DND-41 (cell line): Measurements from ENCODE around the gene TMED1.

Experiments used
- ATAC-seq: fragments of 200-7000 bp; cut with Tn5 transposase; 3 replicates; pipeline ENCODE4 v1.9.1; 2021; ENCODE audit warnings: low read depth; ENCODE audit not compliant: insufficient read depth
- DNase-seq: peaks from one replicate; pipeline ENCODE4 v3.0.0-alpha.2; 2020
- H2AFZ ChIP-seq: 2 replicates; pipeline ENCODE4 v1.6.0; 2012; ENCODE audit warnings: low read depth, low read length
- H3K27ac ChIP-seq: 2 replicates; pipeline ENCODE4 v1.5.1; 2012; ENCODE audit warnings: low read length, inconsistent platforms
- H3K27me3 ChIP-seq: fragments of 200-600 bp; sonication (generic); 2 replicates; pipeline ENCODE4 v1.6.0; 2012; ENCODE audit warnings: low read length, mild to moderate bottlenecking, inconsistent platforms; ENCODE audit not compliant: insufficient read depth, poor library complexity
- H3K36me3 ChIP-seq: 2 replicates; pipeline ENCODE4 v1.5.1; 2012; ENCODE audit warnings: low read length, inconsistent platforms; ENCODE audit not compliant: insufficient read depth
- H3K4me1 ChIP-seq: 2 replicates; pipeline ENCODE4 v1.5.1; 2012; ENCODE audit warnings: mild to moderate bottlenecking, low read length; ENCODE audit not compliant: insufficient read depth
- H3K4me2 ChIP-seq: 2 replicates; pipeline ENCODE4 v1.6.0; 2012; ENCODE audit warnings: mild to moderate bottlenecking, moderate library complexity, low read length, inconsistent platforms; ENCODE audit not compliant: insufficient read depth
- H3K4me3 ChIP-seq, 2 experiments: fragments of 200-600 bp in 1 of 2; shearing (Covaris generic) in 1 of 2; 2 replicates each; pipeline ENCODE4 v1.5.1; 2012 to 2016; ENCODE audit warnings: inconsistent platforms in 2 of 2, low read length in 2 of 2, mild to moderate bottlenecking in 2 of 2, low read depth in 1 of 2, moderate library complexity in 1 of 2
- H3K79me2 ChIP-seq: 2 replicates; pipeline ENCODE4 v1.6.0; 2012; ENCODE audit warnings: low read length, inconsistent platforms; ENCODE audit not compliant: insufficient read depth
- H3K9ac ChIP-seq: 2 replicates; pipeline ENCODE4 v1.6.0; 2012; ENCODE audit warnings: low read depth, mild to moderate bottlenecking, inconsistent platforms, low read length, moderate library complexity
- H3K9me3 ChIP-seq: 2 replicates; pipeline ENCODE4 v1.5.1; 2012; ENCODE audit warnings: low read length, moderate library complexity, mild to moderate bottlenecking, inconsistent platforms; ENCODE audit not compliant: insufficient read depth, severe bottlenecking
- H4K20me1 ChIP-seq: 2 replicates; pipeline ENCODE4 v1.6.0; 2012; ENCODE audit warnings: low read length; ENCODE audit not compliant: insufficient read depth
- EZH2 ChIP-seq: IDR thresholded peaks from 3 replicates; pipeline ENCODE4 v1.6.1; 2012; ENCODE audit warnings: borderline replicate concordance, low read depth, mild to moderate bottlenecking, moderate library complexity, low read length, inconsistent platforms; ENCODE audit not compliant: severe bottlenecking
- TF ChIP-seq, protein P1 (sequence below): IDR thresholded peaks from 2 replicates; pipeline ENCODE4 v1.5.1; 2012; ENCODE audit warnings: borderline replicate concordance, low read length, moderate library complexity, mild to moderate bottlenecking; ENCODE audit not compliant: poor library complexity, severe bottlenecking; ENCODE audit errors: extremely low read depth

Gene TMED1

DNA sequence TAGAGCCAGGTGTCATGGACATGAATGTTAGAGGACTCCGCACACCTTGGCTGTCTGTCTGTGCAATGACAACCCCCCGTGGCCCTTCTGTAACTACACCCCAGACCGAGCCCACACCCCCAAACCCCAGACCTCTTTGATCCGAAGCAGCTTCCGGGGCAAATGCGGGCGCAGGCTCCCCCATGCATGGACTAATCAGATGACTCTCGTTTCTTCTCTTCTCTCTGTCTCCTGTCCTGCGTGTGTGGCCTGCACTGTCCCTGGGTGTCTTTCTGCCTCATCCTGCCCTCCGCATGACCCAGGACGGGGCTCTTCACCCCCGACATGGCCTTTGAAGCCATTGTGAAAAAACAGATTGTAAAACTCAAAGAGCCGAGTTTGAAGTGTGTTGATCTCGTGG lies 38.9 kb downstream of the TMED1 start:
- H3K79me2 ChIP-seq, result no peaks in the 10 kb centered on the region
- no peak overlapping the region for H2AFZ ChIP-seq
- ATAC-seq (no peak), DNase-seq (no peak)
- H3K4me2 ChIP-seq, result no peak overlapping the region
- TF ChIP-seq EZH2, result no peak
- TF ChIP-seq, protein P1, sequence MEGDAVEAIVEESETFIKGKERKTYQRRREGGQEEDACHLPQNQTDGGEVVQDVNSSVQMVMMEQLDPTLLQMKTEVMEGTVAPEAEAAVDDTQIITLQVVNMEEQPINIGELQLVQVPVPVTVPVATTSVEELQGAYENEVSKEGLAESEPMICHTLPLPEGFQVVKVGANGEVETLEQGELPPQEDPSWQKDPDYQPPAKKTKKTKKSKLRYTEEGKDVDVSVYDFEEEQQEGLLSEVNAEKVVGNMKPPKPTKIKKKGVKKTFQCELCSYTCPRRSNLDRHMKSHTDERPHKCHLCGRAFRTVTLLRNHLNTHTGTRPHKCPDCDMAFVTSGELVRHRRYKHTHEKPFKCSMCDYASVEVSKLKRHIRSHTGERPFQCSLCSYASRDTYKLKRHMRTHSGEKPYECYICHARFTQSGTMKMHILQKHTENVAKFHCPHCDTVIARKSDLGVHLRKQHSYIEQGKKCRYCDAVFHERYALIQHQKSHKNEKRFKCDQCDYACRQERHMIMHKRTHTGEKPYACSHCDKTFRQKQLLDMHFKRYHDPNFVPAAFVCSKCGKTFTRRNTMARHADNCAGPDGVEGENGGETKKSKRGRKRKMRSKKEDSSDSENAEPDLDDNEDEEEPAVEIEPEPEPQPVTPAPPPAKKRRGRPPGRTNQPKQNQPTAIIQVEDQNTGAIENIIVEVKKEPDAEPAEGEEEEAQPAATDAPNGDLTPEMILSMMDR, result no peak
- H3K9ac ChIP-seq, result no peak overlapping the region
- no peaks in the 10 kb centered on the region for H3K27me3 ChIP-seq
- no peak overlapping the region for H3K27ac ChIP-seq
- 0 out of 2 replicates have a peak, but pooled peaks cover 4% of the 10 kb centered on the region for H4K20me1 ChIP-seq
- peaks cover 95% of the 10 kb centered on the region for H3K36me3 ChIP-seq
- no peak overlapping the region for H3K4me3 ChIP-seq
- H3K9me3 ChIP-seq, result no peaks in the 10 kb centered on the region
- H3K4me1 ChIP-seq, result no peaks in the 10 kb centered on the region

DNA sequence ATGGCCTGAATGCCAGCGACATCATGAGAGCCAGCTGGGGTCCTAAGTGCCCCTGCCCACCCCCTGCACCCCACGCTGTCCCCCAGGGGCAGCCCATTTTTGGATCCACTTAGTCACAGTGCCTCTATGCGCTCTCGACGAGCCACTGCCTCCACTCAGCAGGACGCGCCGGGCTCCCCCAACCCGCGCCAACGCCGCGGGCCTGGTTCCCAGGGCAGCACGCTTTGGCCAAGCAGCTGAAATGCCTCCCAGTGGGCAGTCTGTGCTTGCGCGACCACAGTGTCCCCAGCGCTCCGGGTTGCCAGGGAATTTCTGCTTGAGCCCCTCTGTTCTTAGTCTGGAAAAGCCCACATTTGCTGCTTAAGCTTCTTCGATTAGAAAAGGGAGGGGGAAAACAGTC lies 39.4 kb downstream of the TMED1 start:
- H3K27ac ChIP-seq, result no peak overlapping the region
- H3K9me3 ChIP-seq, result no peaks in the 10 kb centered on the region
- TF ChIP-seq EZH2, result no peak
- TF ChIP-seq, protein P1, result no peak
- no peaks in the 10 kb centered on the region for H3K27me3 ChIP-seq
- H3K4me1 ChIP-seq, result no peaks in the 10 kb centered on the region
- peaks cover 95% of the 10 kb centered on the region for H3K36me3 ChIP-seq
- no peak overlapping the region for H3K4me3 ChIP-seq
- no peak overlapping the region for H3K9ac ChIP-seq
- no peak overlapping the region for H2AFZ ChIP-seq
- H4K20me1 ChIP-seq, result 0 out of 2 replicates have a peak, but pooled peaks cover 4% of the 10 kb centered on the region
- H3K79me2 ChIP-seq, result no peaks in the 10 kb centered on the region
- DNase-seq (no peak), ATAC-seq (no peak)
- no peak overlapping the region for H3K4me2 ChIP-seq

DNA sequence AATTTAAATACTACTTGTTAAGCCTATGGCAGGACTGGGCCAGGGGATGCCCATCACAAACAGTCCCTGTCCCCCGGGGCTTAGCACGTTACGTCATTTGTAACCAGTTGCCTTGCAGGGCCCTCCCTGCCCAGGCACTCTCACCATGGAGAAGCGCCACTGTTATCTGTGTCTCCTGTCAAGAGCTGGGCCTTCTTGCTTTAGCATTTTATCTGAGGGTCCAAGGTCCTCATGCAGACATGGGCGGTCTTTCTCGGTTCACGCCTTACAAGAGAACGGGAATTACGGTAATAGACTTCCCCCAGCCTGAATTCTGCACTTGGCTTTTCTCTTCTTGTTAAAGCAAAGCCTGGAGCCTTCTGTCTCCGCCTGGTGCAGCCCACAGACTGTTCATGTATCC lies 46.1 kb downstream of the TMED1 start:
- TF ChIP-seq, protein P1, result no peak
- no peak for TF ChIP-seq EZH2
- DNase-seq, result no peak
- Histone ChIP-seq H3K9me3 (no peaks in the 10 kb centered on the region), H4K20me1 (0 out of 2 replicates have a peak, but pooled peaks cover 6% of the 10 kb centered on the region), H3K4me3 (no peak overlapping the region), H3K4me1 (no peaks in the 10 kb centered on the region), H3K9ac (no peak overlapping the region), H3K27ac (no peak overlapping the region), H3K36me3 (peaks cover 86% of the 10 kb centered on the region), H3K4me2 (no peak overlapping the region), H2AFZ (no peak overlapping the region), H3K27me3 (no peaks in the 10 kb centered on the region), H3K79me2 (no peaks in the 10 kb centered on the region)
- ATAC-seq, result no peak

DNA sequence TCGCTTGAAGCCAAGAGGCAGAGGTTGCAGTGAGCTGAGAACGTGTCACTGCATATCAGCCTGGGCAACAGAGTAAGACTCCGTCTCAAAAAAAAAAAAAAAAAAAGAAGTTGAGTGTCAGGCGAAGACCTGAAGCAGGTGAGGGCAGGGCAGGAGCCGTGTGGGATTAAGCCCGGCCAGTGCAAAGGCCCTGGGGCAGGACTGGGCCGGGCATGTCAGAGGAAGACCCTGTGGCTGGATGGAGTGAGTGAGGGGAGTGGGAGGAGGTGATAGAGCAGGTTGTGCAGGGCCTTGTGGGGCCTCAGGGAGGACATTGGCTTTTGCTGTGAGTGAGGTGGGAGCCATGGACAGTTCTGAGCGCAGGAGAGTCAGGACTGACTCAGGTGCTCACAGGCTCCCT lies 47.9 kb downstream of the TMED1 start:
- Histone ChIP-seq H3K79me2 (no peaks in the 10 kb centered on the region), H3K27me3 (no peaks in the 10 kb centered on the region), H3K4me2 (no peak overlapping the region), H3K4me1 (no peaks in the 10 kb centered on the region), H2AFZ (no peak overlapping the region), H3K9ac (no peak overlapping the region), H3K36me3 (peaks cover 84% of the 10 kb centered on the region), H3K9me3 (no peaks in the 10 kb centered on the region), H3K27ac (no peak overlapping the region), H4K20me1 (0 out of 2 replicates have a peak, but pooled peaks cover 6% of the 10 kb centered on the region), H3K4me3 (no peak overlapping the region)
- DNase-seq (no peak), ATAC-seq (no peak)
- no peak for TF ChIP-seq EZH2
- TF ChIP-seq, protein P1, result no peak
